Progenitor cell of endocrine pancreas (in vitro differentiated cells): Measurements from ENCODE around the gene ADIPOQ. TPM values are rescaled to one million over a fixed set of nuclear protein-coding genes. Genes with fewer than 3 reads are reported as not detected.
"Not testable (repeated sequence)": the region's sequence is repeated elsewhere in the genome, so short reads cannot be mapped to it uniquely, and the experiment has no call there.

Source experiments
- DNase-seq: peaks from one replicate; pipeline ENCODE4 v3.0.0; 2021; ENCODE audit warnings: low spot score; ENCODE audit not compliant: unreplicated experiment
- H3K27ac Mint-ChIP-seq: 2 replicates; pipeline ENCODE4 v1.8.0; 2021; ENCODE audit warnings: mild to moderate bottlenecking, moderate library complexity, mixed read lengths
- H3K27me3 Mint-ChIP-seq: 2 replicates; pipeline ENCODE4 v1.8.0; 2021; ENCODE audit warnings: mixed read lengths
- H3K36me3 Mint-ChIP-seq: 2 replicates; pipeline ENCODE4 v1.8.0; 2022; ENCODE audit warnings: mixed read lengths; ENCODE audit not compliant: insufficient read depth
- H3K4me1 Mint-ChIP-seq: 2 replicates; pipeline ENCODE4 v1.8.0; 2021; ENCODE audit warnings: low read depth, mixed read lengths
- H3K4me3 Mint-ChIP-seq: 2 replicates; pipeline ENCODE4 v1.8.0; 2021; ENCODE audit warnings: low read depth, mild to moderate bottlenecking, moderate library complexity, mixed read lengths
- H3K9me3 Mint-ChIP-seq: 2 replicates; pipeline ENCODE4 v1.8.0; 2021; ENCODE audit warnings: low read depth, mixed read lengths
- CTCF ChIP-seq: fragments of 200-600 bp; sonication (generic); IDR thresholded peaks from one replicate; pipeline ENCODE4 v1.5.0; 2021; ENCODE audit warnings: antibody characterized with exemption, mild to moderate bottlenecking; ENCODE audit not compliant: unreplicated experiment
- long read RNA-seq: library from polyadenylated mRNA; unstranded; transcript quantifications from one replicate; pipeline ENCODE4 v2.0.0, GENCODE V29; 2020
- total RNA-seq: library from RNA; stranded (reverse); gene quantifications from 2 replicates; pipeline ENCODE4 v1.2.1, GENCODE V29; 2021

ADIPOQ gene
- not detected in 2 replicates for total RNA-seq
- long read RNA-seq, result 0 reads

GRCh38 chr3:186842426-186843038 is at the start of gene ADIPOQ:
Gene ADIPOQ (plus strand): TSS chr3:186842710. CDS start chr3:186853059, 10,349 bp downstream.
- no peaks in the 10 kb centered on the region for H3K9me3 Mint-ChIP-seq
- no peak for DNase-seq
- peaks cover 14% of the 10 kb centered on the region for H3K4me1 Mint-ChIP-seq
- no peak for TF ChIP-seq CTCF
- no peaks in the 10 kb centered on the region for H3K36me3 Mint-ChIP-seq
- H3K27me3 Mint-ChIP-seq, result peaks cover 14% of the 10 kb centered on the region
- no peak within 1 kb of the TSS for H3K4me3 Mint-ChIP-seq
- H3K27ac Mint-ChIP-seq, result peak within 1 kb of the TSS; percentile 22

GRCh38 chr3:186798239-186798874 is 44.2 kb upstream of the ADIPOQ start:
- H3K9me3 Mint-ChIP-seq, result no peaks in the 10 kb centered on the region
- no peak overlapping the region for H3K4me3 Mint-ChIP-seq
- no peak overlapping the region for H3K27ac Mint-ChIP-seq
- no peak for TF ChIP-seq CTCF
- H3K4me1 Mint-ChIP-seq, result no peaks in the 10 kb centered on the region
- H3K36me3 Mint-ChIP-seq, result peaks cover 16% of the 10 kb centered on the region
- DNase-seq, result no peak
- H3K27me3 Mint-ChIP-seq, result no peaks in the 10 kb centered on the region

GRCh38 chr3:186800285-186800684 is 42.2 kb upstream of the ADIPOQ start:
- H3K27ac Mint-ChIP-seq, result no peak overlapping the region
- H3K36me3 Mint-ChIP-seq, result peaks cover 9% of the 10 kb centered on the region
- TF ChIP-seq CTCF, result no peak
- H3K9me3 Mint-ChIP-seq, result no peaks in the 10 kb centered on the region
- H3K4me1 Mint-ChIP-seq, result no peaks in the 10 kb centered on the region
- no peaks in the 10 kb centered on the region for H3K27me3 Mint-ChIP-seq
- H3K4me3 Mint-ChIP-seq, result no peak overlapping the region
- DNase-seq, result no peak

- Mint-ChIP-seq H3K9me3 (no peaks in the 10 kb centered on the region), H3K27me3 (no peaks in the 10 kb centered on the region), H3K4me1 (peaks cover 8% of the 10 kb centered on the region), H3K4me3 (peak overlapping the region; percentile 2), H3K36me3 (peaks cover 9% of the 10 kb centered on the region), H3K27ac (no peak overlapping the region)
- no peak for TF ChIP-seq CTCF
- no peak for DNase-seq
Measured at GRCh38 chr3:186802701-186803100, 39.8 kb upstream of the ADIPOQ start.

- not testable (repeated sequence) for H3K9me3 Mint-ChIP-seq
Measured at GRCh38 chr3:186803447-186803846, 39.1 kb upstream of the ADIPOQ start.

More at GRCh38 chr3:186803447-186803846, 39.1 kb upstream of the ADIPOQ start:
- not testable (repeated sequence) for H3K36me3 Mint-ChIP-seq, DNase-seq, H3K4me3 Mint-ChIP-seq, H3K4me1 Mint-ChIP-seq, H3K27ac Mint-ChIP-seq, H3K27me3 Mint-ChIP-seq
